ENCODE results near the gene PELI1.

The PELI1 gene

DNA sequence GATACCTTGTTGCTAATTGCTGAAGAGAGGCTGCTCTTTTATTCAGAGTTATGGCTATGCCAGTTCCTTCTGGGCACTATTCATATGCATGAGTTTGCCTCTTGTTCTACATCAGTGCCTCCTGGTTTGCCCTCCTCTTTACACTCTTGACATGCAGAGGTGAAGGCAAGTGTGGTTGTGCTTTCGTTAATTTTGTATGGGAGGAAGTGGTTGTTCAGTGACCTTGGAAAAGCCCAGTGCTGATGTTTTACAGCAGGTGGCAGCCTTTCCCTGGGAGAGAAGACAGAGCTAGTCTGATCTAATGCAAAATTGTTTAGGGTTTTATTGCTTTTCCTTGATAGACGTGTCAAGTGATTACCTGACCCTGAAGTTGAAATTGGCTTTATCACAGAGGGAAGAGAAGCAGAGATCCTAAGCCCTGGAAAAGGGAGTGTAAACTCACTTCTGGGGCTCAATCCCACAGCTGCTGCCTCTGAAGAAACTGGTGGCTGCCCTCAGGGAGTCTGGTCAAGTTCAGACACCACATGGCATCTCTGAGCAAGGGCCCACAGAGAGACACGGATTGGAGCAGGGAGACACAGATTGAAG lies 94.5 kb downstream of the PELI1 start:
- Histone ChIP-seq H3K9ac (ENCODE audit: low read length) (no peak overlapping the region), H3K4me1 (ENCODE audit: control insufficient read depth, low read depth, low read length) (peaks cover 16% of the 10 kb centered on the region), H3K27me3 (ENCODE audit: control insufficient read depth, insufficient read depth, low read length) (no peaks in the 10 kb centered on the region), H3K9me3 (ENCODE audit: control insufficient read depth, low read depth, low read length) (no peaks in the 10 kb centered on the region), H3K4me3 (ENCODE audit: low read length) (no peak overlapping the region), H3K27ac (ENCODE audit: low read length) (no peak overlapping the region), H3K36me3 (ENCODE audit: control insufficient read depth, low read depth, low read length) (no peaks in the 10 kb centered on the region)

DNA sequence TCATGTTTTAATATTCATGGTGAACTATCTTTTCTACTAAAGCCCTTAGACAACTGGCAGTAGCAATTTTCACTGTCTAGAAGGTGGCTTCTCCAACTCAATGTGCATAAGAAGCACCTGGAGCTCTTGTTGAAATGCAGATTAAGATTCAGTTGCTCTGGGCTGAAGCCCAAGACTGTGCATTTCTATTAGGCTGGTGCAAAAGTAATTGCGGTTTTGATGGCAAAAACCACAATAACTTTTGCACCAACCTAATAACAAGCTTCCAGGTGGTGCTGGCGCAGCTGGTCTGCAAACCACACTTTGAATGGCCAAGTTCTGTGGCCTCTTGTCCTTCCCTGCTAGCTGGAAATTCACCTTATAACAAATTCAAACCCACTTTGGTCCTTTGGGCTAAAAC lies 98.3 kb downstream of the PELI1 start:
- Histone ChIP-seq H3K36me3 (ENCODE audit: control insufficient read depth, low read depth, low read length) (no peaks in the 10 kb centered on the region), H3K27ac (ENCODE audit: low read length) (no peak overlapping the region), H3K9me3 (ENCODE audit: control insufficient read depth, low read depth, low read length) (no peaks in the 10 kb centered on the region)

More for the DNA sequence above, 98.3 kb downstream of the PELI1 start:
- Histone ChIP-seq H3K4me3 (ENCODE audit: low read length) (no peak overlapping the region), H3K27me3 (ENCODE audit: control insufficient read depth, insufficient read depth, low read length) (no peaks in the 10 kb centered on the region), H3K4me1 (ENCODE audit: control insufficient read depth, low read depth, low read length) (peaks cover 4% of the 10 kb centered on the region), H3K9ac (ENCODE audit: low read length) (no peak overlapping the region)
